HFFc6 (cell line): ENCODE results near the gene WASF3. TPM values are rescaled to one million over a fixed set of nuclear protein-coding genes. Genes with fewer than 3 reads are reported as not detected.

Experiments used
- DNase-seq: peaks from one replicate; pipeline ENCODE4 v3.0.0-alpha.2; 2018
- H3K27ac Mint-ChIP-seq: 2 replicates; pipeline ENCODE4 v1.8.0; 2020; ENCODE audit warnings: mild to moderate bottlenecking, mixed read lengths
- H3K27me3 Mint-ChIP-seq: 2 replicates; pipeline ENCODE4 v1.8.0; 2021; ENCODE audit warnings: mild to moderate bottlenecking, moderate library complexity, mixed read lengths; ENCODE audit not compliant: insufficient read depth
- H3K36me3 Mint-ChIP-seq: 2 replicates; pipeline ENCODE4 v1.8.0; 2021; ENCODE audit warnings: low read depth, mixed read lengths
- H3K4me1 Mint-ChIP-seq: 2 replicates; pipeline ENCODE4 v1.8.0; 2020; ENCODE audit warnings: low read depth, mixed read lengths
- H3K4me3 Mint-ChIP-seq: 2 replicates; pipeline ENCODE4 v1.8.0; 2020; ENCODE audit warnings: mild to moderate bottlenecking, moderate library complexity, mixed read lengths
- H3K9me3 Mint-ChIP-seq: 2 replicates; pipeline ENCODE4 v1.8.0; 2020; ENCODE audit warnings: mild to moderate bottlenecking, mixed read lengths
- total RNA-seq, 6 experiments: library from RNA; stranded (reverse); fragmentation: NEBNext Ultra II Directional; extraction: Animal tissue kit (Norgen Biotek cat#: 25700); gene quantifications; 2 replicates in 1 of 6; 3 replicates in 5 of 6; pipeline ENCODE4 v1.2.3, GENCODE V29; 2021
- TF ChIP-seq, protein P1 (sequence below): fragments of 200-600 bp; sonication (generic); IDR thresholded peaks from 2 replicates; pipeline ENCODE4 v1.5.0; 2021; ENCODE audit warnings: antibody characterized with exemption, mild to moderate bottlenecking

The WASF3 gene
- total RNA-seq, 6 experiments from 2014 or later, result 26.4 to 32.9 (median 28.2) TPM

DNA sequence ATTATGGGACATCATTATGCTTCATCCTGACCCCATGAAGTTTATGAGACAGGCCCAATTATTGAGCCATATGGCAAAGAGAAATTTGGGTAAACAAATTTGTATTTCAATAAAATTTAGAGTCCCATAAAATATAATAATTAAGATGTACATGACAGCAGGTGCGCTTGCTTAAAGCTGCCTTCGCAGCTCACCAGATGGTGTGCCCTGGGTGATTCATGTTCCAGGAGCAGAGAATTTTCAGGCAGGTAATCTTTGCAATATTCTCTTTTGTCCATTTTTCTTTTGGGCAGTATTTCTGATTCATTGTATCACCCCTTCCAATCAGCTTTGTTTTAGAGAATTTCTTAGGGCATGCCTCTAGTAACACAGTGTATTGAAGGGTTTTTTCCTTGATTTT is 39.5 kb upstream of the WASF3 start:
- peaks cover 17% of the 10 kb centered on the region for H3K27me3 Mint-ChIP-seq
- DNase-seq, result no peak
- no peaks in the 10 kb centered on the region for H3K9me3 Mint-ChIP-seq
- H3K27ac Mint-ChIP-seq, result no peak overlapping the region
- no peaks in the 10 kb centered on the region for H3K36me3 Mint-ChIP-seq
- no peaks in the 10 kb centered on the region for H3K4me1 Mint-ChIP-seq
- H3K4me3 Mint-ChIP-seq, result no peak overlapping the region
- TF ChIP-seq, protein P1, sequence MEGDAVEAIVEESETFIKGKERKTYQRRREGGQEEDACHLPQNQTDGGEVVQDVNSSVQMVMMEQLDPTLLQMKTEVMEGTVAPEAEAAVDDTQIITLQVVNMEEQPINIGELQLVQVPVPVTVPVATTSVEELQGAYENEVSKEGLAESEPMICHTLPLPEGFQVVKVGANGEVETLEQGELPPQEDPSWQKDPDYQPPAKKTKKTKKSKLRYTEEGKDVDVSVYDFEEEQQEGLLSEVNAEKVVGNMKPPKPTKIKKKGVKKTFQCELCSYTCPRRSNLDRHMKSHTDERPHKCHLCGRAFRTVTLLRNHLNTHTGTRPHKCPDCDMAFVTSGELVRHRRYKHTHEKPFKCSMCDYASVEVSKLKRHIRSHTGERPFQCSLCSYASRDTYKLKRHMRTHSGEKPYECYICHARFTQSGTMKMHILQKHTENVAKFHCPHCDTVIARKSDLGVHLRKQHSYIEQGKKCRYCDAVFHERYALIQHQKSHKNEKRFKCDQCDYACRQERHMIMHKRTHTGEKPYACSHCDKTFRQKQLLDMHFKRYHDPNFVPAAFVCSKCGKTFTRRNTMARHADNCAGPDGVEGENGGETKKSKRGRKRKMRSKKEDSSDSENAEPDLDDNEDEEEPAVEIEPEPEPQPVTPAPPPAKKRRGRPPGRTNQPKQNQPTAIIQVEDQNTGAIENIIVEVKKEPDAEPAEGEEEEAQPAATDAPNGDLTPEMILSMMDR, result no peak

DNA sequence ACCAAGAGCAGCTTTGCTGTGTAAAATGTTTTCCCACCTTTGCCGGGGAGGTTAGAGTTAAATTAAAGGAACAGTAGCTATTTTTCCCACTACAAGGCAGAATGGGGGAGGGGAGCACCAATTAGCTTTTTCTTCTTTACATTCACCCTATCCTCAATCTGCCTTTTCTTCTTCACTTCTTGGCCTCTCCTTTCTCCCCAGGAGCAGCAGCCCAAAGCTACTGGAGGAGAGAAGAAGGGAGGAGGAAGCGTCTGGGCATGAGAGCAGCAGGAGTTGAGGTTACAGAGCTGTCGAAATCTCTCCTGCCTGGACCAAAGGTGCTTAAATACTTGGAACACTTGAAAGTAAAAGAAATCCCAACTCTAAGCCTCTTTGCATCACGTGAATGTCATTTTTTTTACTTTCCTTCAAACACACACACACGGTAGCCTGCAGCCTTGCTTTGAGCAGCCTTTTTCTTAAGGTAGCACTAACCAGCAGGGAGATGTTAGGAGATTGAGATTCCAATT is 39.0 kb upstream of the WASF3 start:
- no peak overlapping the region for H3K27ac Mint-ChIP-seq
- no peaks in the 10 kb centered on the region for H3K36me3 Mint-ChIP-seq
- no peak for DNase-seq
- H3K4me3 Mint-ChIP-seq, result no peak overlapping the region
- H3K9me3 Mint-ChIP-seq, result no peaks in the 10 kb centered on the region
- H3K27me3 Mint-ChIP-seq, result peaks cover 17% of the 10 kb centered on the region
- TF ChIP-seq, protein P1, result no peak
- H3K4me1 Mint-ChIP-seq, result no peaks in the 10 kb centered on the region

DNA sequence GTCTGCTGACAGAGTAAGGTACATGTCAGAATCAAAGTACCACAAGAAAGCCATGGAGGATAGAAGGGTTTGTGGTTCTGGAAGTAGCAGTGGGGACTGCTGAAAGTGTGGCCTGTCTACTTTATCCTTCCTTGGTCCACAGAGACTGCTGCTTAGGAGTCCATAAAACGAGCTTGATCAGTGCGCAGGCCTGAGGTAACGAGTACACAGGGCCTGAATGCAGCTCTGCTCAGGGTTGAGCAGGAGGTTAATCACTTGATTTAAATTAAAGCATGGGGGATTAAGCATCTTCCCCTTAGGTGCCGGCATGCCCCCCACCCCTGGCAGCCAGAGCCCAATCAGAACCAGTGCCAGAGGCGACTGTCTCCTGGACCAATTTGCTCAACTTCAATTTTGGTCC is 34.9 kb upstream of the WASF3 start:
- H3K4me3 Mint-ChIP-seq, result no peak overlapping the region
- H3K9me3 Mint-ChIP-seq, result no peaks in the 10 kb centered on the region
- no peaks in the 10 kb centered on the region for H3K4me1 Mint-ChIP-seq
- no peaks in the 10 kb centered on the region for H3K36me3 Mint-ChIP-seq
- no peak overlapping the region for H3K27ac Mint-ChIP-seq
- TF ChIP-seq, protein P1, result no peak
- peaks cover 17% of the 10 kb centered on the region; the same call in 1 of the 2 replicates for H3K27me3 Mint-ChIP-seq
- no peak for DNase-seq

DNA sequence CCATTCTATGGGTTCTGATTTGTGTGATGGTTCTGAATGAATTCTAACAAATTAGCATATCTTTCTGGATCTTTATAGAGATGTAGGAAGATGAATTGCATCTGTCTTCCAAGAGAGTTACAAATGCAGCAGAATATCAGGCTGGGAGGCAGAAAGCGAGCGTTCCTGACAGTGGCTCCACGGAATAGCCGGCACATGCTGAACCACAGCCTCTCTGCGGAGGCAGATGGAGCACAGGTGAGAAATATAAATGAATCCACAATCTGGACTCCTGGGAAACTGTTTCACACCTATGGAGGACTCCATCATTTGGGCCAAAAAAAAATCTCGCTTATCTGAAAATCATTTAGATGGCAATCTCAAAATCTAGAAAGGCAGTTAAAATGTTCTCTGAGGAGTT is 34.5 kb upstream of the WASF3 start:
- Mint-ChIP-seq H3K9me3 (no peaks in the 10 kb centered on the region), H3K4me1 (no peaks in the 10 kb centered on the region), H3K36me3 (no peaks in the 10 kb centered on the region), H3K27ac (no peak overlapping the region), H3K27me3 (peaks cover 15% of the 10 kb centered on the region; the same call in 1 of the 2 replicates), H3K4me3 (no peak overlapping the region)
- no peak for DNase-seq
- TF ChIP-seq, protein P1, result no peak

DNA sequence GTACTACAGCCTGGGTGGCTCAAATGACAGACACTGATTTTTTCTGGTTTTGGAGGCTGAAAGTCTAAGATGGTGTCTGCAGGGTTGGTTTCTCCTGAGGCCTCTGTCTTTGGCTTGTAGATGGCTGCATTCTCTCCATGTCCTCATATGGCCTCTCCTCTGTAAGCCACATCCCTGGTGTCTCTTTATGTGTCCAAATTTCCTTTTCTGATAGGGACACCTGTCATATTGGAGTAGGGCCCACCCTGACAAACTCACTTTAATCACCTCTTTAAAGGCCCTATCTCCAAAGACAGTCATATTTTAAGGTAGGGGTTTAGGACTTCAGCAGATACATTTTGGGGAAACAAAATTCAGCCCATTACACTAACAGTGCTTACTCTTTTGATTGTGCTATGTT is 32.0 kb upstream of the WASF3 start:
- H3K36me3 Mint-ChIP-seq, result no peaks in the 10 kb centered on the region
- no peak overlapping the region for H3K4me3 Mint-ChIP-seq
- H3K4me1 Mint-ChIP-seq, result no peaks in the 10 kb centered on the region
- no peak overlapping the region for H3K27ac Mint-ChIP-seq
- H3K27me3 Mint-ChIP-seq, result peaks cover 9% of the 10 kb centered on the region
- DNase-seq, result no peak
- TF ChIP-seq, protein P1, result no peak
- H3K9me3 Mint-ChIP-seq, result no peaks in the 10 kb centered on the region

DNA sequence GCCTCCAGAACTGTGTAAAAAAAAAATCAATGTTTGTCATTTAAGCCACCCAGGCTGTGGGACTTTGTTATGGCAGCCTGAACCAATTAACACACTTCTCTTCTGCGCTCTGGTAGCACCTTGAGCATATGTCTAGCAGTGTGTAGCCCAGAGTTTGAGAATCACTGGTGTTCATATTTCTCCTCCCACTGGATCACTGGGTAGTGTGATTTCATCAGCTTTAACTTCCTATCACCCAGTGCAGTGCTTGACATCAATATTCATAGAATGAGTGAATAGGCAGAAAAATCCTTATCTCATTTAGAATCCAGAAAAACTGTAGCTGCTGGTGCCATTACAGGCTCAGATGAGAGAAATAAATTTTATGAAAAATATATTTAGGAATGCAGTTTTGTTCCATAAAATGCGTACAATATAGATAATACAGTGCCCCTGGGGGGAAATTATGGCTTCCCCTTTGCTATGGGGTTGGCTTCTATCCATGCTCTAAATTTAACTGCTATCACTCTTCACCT is 30.7 kb upstream of the WASF3 start:
- no peaks in the 10 kb centered on the region for H3K9me3 Mint-ChIP-seq
- H3K27ac Mint-ChIP-seq, result no peak overlapping the region
- no peaks in the 10 kb centered on the region for H3K4me1 Mint-ChIP-seq
- peaks cover 10% of the 10 kb centered on the region for H3K27me3 Mint-ChIP-seq
- H3K36me3 Mint-ChIP-seq, result no peaks in the 10 kb centered on the region
- TF ChIP-seq, protein P1, result no peak
- H3K4me3 Mint-ChIP-seq, result no peak overlapping the region
- DNase-seq, result no peak
